Mesothelial cell of epicardium (in vitro differentiated cells): ENCODE measurements around the gene SPINK5. TPM values are rescaled to one million over a fixed set of nuclear protein-coding genes. Genes with fewer than 3 reads are reported as not detected.
A peak's percentile ranks its signal among the peaks of the same experiment; 100 is the strongest.

Experiments
- DNase-seq, 2 experiments: peaks; one replicate each; pipeline ENCODE4 v3.0.0; 2021; ENCODE audit warnings: low spot score in 2 of 2; ENCODE audit not compliant: unreplicated experiment in 2 of 2
- H3K27ac Mint-ChIP-seq: 2 replicates; pipeline ENCODE4 v1.8.0; 2021; ENCODE audit warnings: mixed read lengths
- H3K27me3 Mint-ChIP-seq: 2 replicates; pipeline ENCODE4 v1.8.0; 2021; ENCODE audit warnings: low read depth, mixed read lengths
- H3K36me3 Mint-ChIP-seq: 2 replicates; pipeline ENCODE4 v1.8.0; 2021; ENCODE audit warnings: mixed read lengths
- H3K4me1 Mint-ChIP-seq: 2 replicates; pipeline ENCODE4 v1.8.0; 2021; ENCODE audit warnings: mixed read lengths
- H3K4me3 Mint-ChIP-seq: 2 replicates; pipeline ENCODE4 v1.8.0; 2021; ENCODE audit warnings: mild to moderate bottlenecking, moderate library complexity, mixed read lengths
- H3K9me3 Mint-ChIP-seq: 2 replicates; pipeline ENCODE4 v1.8.0; 2021; ENCODE audit warnings: mixed read lengths
- CTCF ChIP-seq: fragments of 200-600 bp; sonication (generic); IDR thresholded peaks from one replicate; pipeline ENCODE4 v1.5.0; 2021; ENCODE audit warnings: antibody characterized with exemption; ENCODE audit not compliant: unreplicated experiment
- total RNA-seq: library from RNA; stranded (reverse); gene quantifications from 3 replicates; pipeline ENCODE4 v1.2.1, GENCODE V29; 2021

Gene SPINK5
- total RNA-seq, 1 donor from 2014 or later, result 20.8 TPM

- Mint-ChIP-seq H3K4me1 (no peaks in the 10 kb centered on the region), H3K4me3 (no peak overlapping the region), H3K36me3 (no peaks in the 10 kb centered on the region), H3K27ac (no peak overlapping the region), H3K9me3 (no peaks in the 10 kb centered on the region), H3K27me3 (peaks cover 9% of the 10 kb centered on the region)
- no peak for DNase-seq
- peak; percentile 63 for TF ChIP-seq CTCF
Measured at GRCh38 chr5:148179234-148179824, 115.5 kb downstream of the SPINK5 start.

- no peak for DNase-seq
- no peak overlapping the region for H3K27ac Mint-ChIP-seq
- H3K4me3 Mint-ChIP-seq, result no peak overlapping the region
- H3K36me3 Mint-ChIP-seq, result no peaks in the 10 kb centered on the region
- H3K27me3 Mint-ChIP-seq, result peaks cover 31% of the 10 kb centered on the region
- TF ChIP-seq CTCF, result no peak
- H3K9me3 Mint-ChIP-seq, result no peaks in the 10 kb centered on the region
- H3K4me1 Mint-ChIP-seq, result no peaks in the 10 kb centered on the region
Measured at GRCh38 chr5:148186248-148187003, 122.6 kb downstream of the SPINK5 start.

Other genes with a start within 250 kb of the SPINK5 start
- 1.0 to 3.3 TPM (median 1.4 TPM) in 3 replicates for gene SPINK1, start 232.3 kb upstream of the SPINK5 start, total RNA-seq
- 0.49 TPM in 1 of 3 replicates, not detected in the others for gene SCGB3A2, start 185.3 kb upstream of the SPINK5 start, total RNA-seq
- 0.42 to 0.59 TPM in 2 of 3 replicates, not detected in the other for gene C5orf46, start 157.4 kb upstream of the SPINK5 start, total RNA-seq
- gene SPINK14, start 104.6 kb downstream of the SPINK5 start, total RNA-seq, result not detected in 3 replicates
- not detected in 3 replicates for gene SPINK6, start 139.1 kb downstream of the SPINK5 start, total RNA-seq
- gene MARCOL, start 174.5 kb downstream of the SPINK5 start, total RNA-seq, result 0.18 TPM in 1 of 3 replicates, not detected in the others
- not detected in 3 replicates for gene SPINK13, start 204.8 kb downstream of the SPINK5 start, total RNA-seq
- gene SPINK7, start 248.4 kb downstream of the SPINK5 start, total RNA-seq, result not detected in 3 replicates